Activated CD4-positive, alpha-beta T cell treated with anti-CD3 and anti-CD28 coated beads, Interleukin-10, Interleukin-2, amounts not matched to agents 100 ng/mL and 50 ng/mL, durations not matched to agents 16 hours and 8 hours (primary cell): ENCODE results near the gene SPATA32.
"Not testable (repeated sequence)": the region's sequence is repeated elsewhere in the genome, so short reads cannot be mapped to it uniquely, and the experiment has no call there.

ENCODE experiments used
- DNase-seq: peaks from one replicate; pipeline ENCODE4 v3.0.0-alpha.2; 2020

The SPATA32 gene

GRCh38 chr17:45270828-45271418 is 9.0 kb upstream of the SPATA32 start:
- DNase-seq = peak; percentile 52

- no peak for DNase-seq
Observed at GRCh38 chr17:45269912-45270311, 8.0 kb upstream of the SPATA32 start.

GRCh38 chr17:45267436-45268055 is 5.7 kb upstream of the SPATA32 start:
- DNase-seq = no peak

GRCh38 chr17:45266372-45266926 is 4.6 kb upstream of the SPATA32 start:
- DNase-seq = no peak

- DNase-seq = no peak
Observed at GRCh38 chr17:45265821-45266220, 3.9 kb upstream of the SPATA32 start.

GRCh38 chr17:45264988-45265387 is 3.1 kb upstream of the SPATA32 start:
- DNase-seq = no peak

GRCh38 chr17:45264430-45264829 is 2.5 kb upstream of the SPATA32 start:
- no peak for DNase-seq

GRCh38 chr17:45263477-45263860 is 1.6 kb upstream of the SPATA32 start:
- DNase-seq = no peak

GRCh38 chr17:45262516-45263476 is 902 bp upstream of the SPATA32 start:
- no peak for DNase-seq

- DNase-seq = no peak
Observed at GRCh38 chr17:45260204-45260783, 1.6 kb downstream of the SPATA32 start.

- no peak for DNase-seq
Observed at GRCh38 chr17:45258981-45259380, 2.9 kb downstream of the SPATA32 start.

- no peak for DNase-seq
Observed at GRCh38 chr17:45257115-45257514, 4.8 kb downstream of the SPATA32 start.

GRCh38 chr17:45256114-45256966 is 5.6 kb downstream of the SPATA32 start:
- no peak for DNase-seq

- no peak for DNase-seq
Observed at GRCh38 chr17:45255358-45255757, 6.5 kb downstream of the SPATA32 start.

- no peak for DNase-seq
Observed at GRCh38 chr17:45253879-45254278, 8.0 kb downstream of the SPATA32 start.

- not testable (repeated sequence) for DNase-seq
Observed at GRCh38 chr17:45253237-45253636, 8.7 kb downstream of the SPATA32 start.

GRCh38 chr17:45251931-45252330 is 10.0 kb downstream of the SPATA32 start:
- DNase-seq = no peak

GRCh38 chr17:45248132-45248957 is 13.5 kb downstream of the SPATA32 start:
- DNase-seq = peak; percentile 84

GRCh38 chr17:45247429-45248131 is 14.3 kb downstream of the SPATA32 start:
- DNase-seq = peak; percentile 99

- peak; percentile 33 for DNase-seq
Observed at GRCh38 chr17:45246861-45247428, 14.9 kb downstream of the SPATA32 start.
